Kidney (tissue), 14 donors: ENCODE measurements around the gene SYT6. TPM values are rescaled to one million over a fixed set of nuclear protein-coding genes. Genes with fewer than 3 reads are reported as not detected.

Experiments used
- DNase-seq, 5 donors: peaks; one replicate each; pipeline ENCODE4 v3.0.0-alpha.2; 2013 to 2020
- FAIRE-seq: peaks from 2 replicates; lab custom pipeline; 2012; peaks lifted over from hg19 to GRCh38; lab: Jason Lieb, UNC
- H3K27ac ChIP-seq, 2 donors: one replicate each; pipeline ENCODE4 v1.7.0; 2013; ENCODE audit warnings: low read depth in 2 of 2, low read length in 2 of 2, inconsistent platforms in 1 of 2
- H3K27me3 ChIP-seq: one replicate; pipeline ENCODE4 v1.7.1; 2013; ENCODE audit warnings: low read length, inconsistent platforms; ENCODE audit not compliant: control insufficient read depth, insufficient read depth
- H3K36me3 ChIP-seq, 3 donors: one replicate each; pipeline versions ENCODE4 v1.7.0 to v1.7.1; 2013; ENCODE audit warnings: low read length in 3 of 3, control low read depth in 1 of 3, inconsistent platforms in 1 of 3; ENCODE audit not compliant: insufficient read depth in 3 of 3, control insufficient read depth in 2 of 3
- H3K4me1 ChIP-seq, 3 donors: one replicate each; pipeline versions ENCODE4 v1.7.0 to v1.7.1; 2013; ENCODE audit warnings: low read length in 3 of 3, inconsistent platforms in 1 of 3, low read depth in 1 of 3; ENCODE audit not compliant: control insufficient read depth in 2 of 3, insufficient read depth in 2 of 3
- H3K4me3 ChIP-seq, 3 donors: one replicate each; pipeline versions ENCODE4 v1.7.0 to v1.8.1; 2013; ENCODE audit warnings: low read length in 3 of 3, control low read depth in 1 of 3, inconsistent platforms in 1 of 3
- H3K9ac ChIP-seq, 3 donors: one replicate each; pipeline versions ENCODE4 v1.7.0 to v1.7.1; 2013; ENCODE audit warnings: low read length in 3 of 3, control low read depth in 1 of 3, inconsistent platforms in 1 of 3
- H3K9me3 ChIP-seq, 3 donors: one replicate each; pipeline versions ENCODE4 v1.7.0 to v1.7.1; 2013; ENCODE audit warnings: low read length in 3 of 3, control low read depth in 1 of 3, inconsistent platforms in 1 of 3; ENCODE audit not compliant: control insufficient read depth in 2 of 3, insufficient read depth in 1 of 3
- CTCF ChIP-seq: IDR thresholded peaks from 3 replicates; pipeline ENCODE4 v1.5.1; 2012; ENCODE audit warnings: mild to moderate bottlenecking, moderate library complexity, borderline replicate concordance; ENCODE audit not compliant: insufficient read depth; ENCODE audit errors: extremely low read depth
- intact Hi-C: fragments of 100-400 bp; cut with DNase I; formaldehyde crosslinking; loops from one replicate; pipeline ENCODE4 v1.11.1; 2022
- polyA plus RNA-seq: library from polyadenylated mRNA; stranded (reverse); fragments of 350-450 nt; fragmentation: Illumina TruSeq; extraction: RNeasy Lipid Tissue Mini Kit (QIAGEN cat#74804); gene quantifications from one replicate; pipeline ENCODE4 v1.2.3, GENCODE V29; 2014; ENCODE audit warnings: low read depth, low replicate concordance; ENCODE audit not compliant: insufficient read depth
- total RNA-seq: library from RNA; stranded (reverse); fragmentation: NEBNext Ultra II Directional; extraction: Animal tissue kit (Norgen Biotek cat#: 25700); gene quantifications from one replicate; pipeline ENCODE4 v1.2.1, GENCODE V29; 2021
- donor health status: control.
- donor health status: control.
- donor health status: control.
- donor health status: control.
- donor health status: control.
- donor health status: DM: yes; HTN: yes; CAD: no.
- donor health status: Normal renal cell carcinoma (clear cell type).

The SYT6 gene
- total and polyA plus RNA-seq, 2 donors from 2014 or later: 0.06 to 1.7 TPM

GRCh38 chr1:114144016-114144415 is 9.7 kb downstream of the SYT6 start:
- Histone ChIP-seq H3K4me1 (no peaks in the 10 kb centered on the region), H3K36me3 (no peaks in the 10 kb centered on the region), H3K9me3 (no peaks in the 10 kb centered on the region), H3K27ac (no peak overlapping the region), H3K4me3 (no peak overlapping the region), H3K27me3 (no peaks in the 10 kb centered on the region), H3K9ac (no peak overlapping the region)
- intact Hi-C loops: no loop called here
- FAIRE-seq: no peak
- no peak for TF ChIP-seq CTCF
- no peak for DNase-seq

DNA sequence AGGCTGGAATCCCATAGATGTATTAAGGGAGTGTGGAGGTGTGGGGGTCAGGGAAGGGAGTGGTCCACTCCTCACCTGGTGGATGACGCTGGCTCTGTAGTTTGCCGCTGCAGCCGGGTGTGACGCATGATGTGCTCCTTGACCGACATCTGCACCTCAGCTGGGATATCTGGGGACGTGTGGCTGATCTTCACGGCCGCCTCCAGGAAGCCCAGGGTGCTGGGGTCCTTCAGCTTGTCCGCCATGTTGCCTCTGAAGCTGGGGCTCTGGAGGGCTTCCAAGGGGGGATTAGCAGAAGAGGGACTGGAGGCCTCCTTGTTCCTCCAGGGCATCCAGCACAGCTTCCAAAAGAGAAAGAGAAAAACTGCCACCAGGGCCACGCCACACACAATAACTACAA is 14.1 kb downstream of the SYT6 start:
- DNase-seq: no peak
- intact Hi-C loops: no loop called here
- H3K27ac ChIP-seq: no peak overlapping the region
- no peaks in the 10 kb centered on the region for H3K4me1 ChIP-seq
- no peak for TF ChIP-seq CTCF
- H3K36me3 ChIP-seq: no peaks in the 10 kb centered on the region
- no peak for FAIRE-seq
- H3K27me3 ChIP-seq: no peaks in the 10 kb centered on the region
- H3K4me3 ChIP-seq: no peak overlapping the region
- H3K9me3 ChIP-seq: no peaks in the 10 kb centered on the region
- no peak overlapping the region for H3K9ac ChIP-seq

GRCh38 chr1:114137497-114137896 is 16.2 kb downstream of the SYT6 start:
- no peak overlapping the region for H3K4me3 ChIP-seq
- FAIRE-seq (no peak), DNase-seq (no peak)
- no peaks in the 10 kb centered on the region for H3K27me3 ChIP-seq
- no peak overlapping the region for H3K27ac ChIP-seq
- TF ChIP-seq CTCF: no peak
- intact Hi-C loops: no loop called here
- H3K36me3 ChIP-seq: no peaks in the 10 kb centered on the region
- H3K9ac ChIP-seq: no peak overlapping the region
- no peaks in the 10 kb centered on the region for H3K9me3 ChIP-seq
- H3K4me1 ChIP-seq: no peaks in the 10 kb centered on the region

GRCh38 chr1:114135786-114136185 is 17.9 kb downstream of the SYT6 start:
- intact Hi-C loops: no loop called here
- no peak for FAIRE-seq

More at GRCh38 chr1:114135786-114136185, 17.9 kb downstream of the SYT6 start:
- Histone ChIP-seq H3K9ac (no peak overlapping the region), H3K9me3 (no peaks in the 10 kb centered on the region), H3K27ac (no peak overlapping the region), H3K4me1 (no peaks in the 10 kb centered on the region), H3K4me3 (no peak overlapping the region), H3K27me3 (no peaks in the 10 kb centered on the region), H3K36me3 (no peaks in the 10 kb centered on the region)
- peak in 4 of 5 donors; percentile 54 to 75 (median 57) for DNase-seq
- TF ChIP-seq CTCF: no peak
